ENCODE results near the gene IL36G.

Gene IL36G

DNA sequence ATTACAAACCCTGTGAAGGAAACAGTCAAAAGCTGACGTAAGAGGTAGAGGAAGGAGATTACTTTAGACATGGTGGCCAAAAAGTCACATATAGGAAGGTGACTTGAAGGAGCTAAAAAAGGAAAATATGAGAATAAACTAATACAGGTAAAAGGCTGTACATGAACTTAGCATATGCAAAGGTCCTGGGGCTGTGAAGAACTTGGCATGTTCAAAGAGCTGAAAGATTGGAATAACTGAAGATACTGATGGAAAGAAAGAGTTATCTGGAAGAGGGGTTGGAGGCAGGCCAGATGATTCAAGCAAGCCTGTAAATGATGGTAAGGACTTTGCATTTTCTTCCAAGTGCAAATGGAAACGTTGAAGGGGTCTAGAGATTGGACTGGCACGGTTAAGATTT is 40.7 kb downstream of the IL36G start:
- DNase-seq (ENCODE audit: low spot score), result no peak

DNA sequence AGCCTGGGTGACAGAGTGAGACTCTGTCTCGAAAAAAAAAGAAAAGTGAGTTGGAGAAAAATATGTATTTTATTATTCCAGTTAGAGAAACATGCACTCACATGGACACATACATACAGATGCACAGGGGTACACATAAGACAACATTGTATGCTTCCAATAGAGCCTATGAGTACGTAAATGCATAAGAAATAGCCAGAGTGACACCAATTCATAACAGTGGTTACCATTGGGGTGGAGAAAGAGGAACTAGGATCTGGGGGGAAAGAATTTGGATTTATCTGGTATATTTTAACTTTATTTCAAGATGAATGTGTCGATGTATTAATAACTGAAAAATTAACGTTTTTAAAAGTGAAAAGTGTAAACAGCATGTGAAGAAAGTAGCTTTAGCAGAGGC is 43.5 kb downstream of the IL36G start:
- DNase-seq (ENCODE audit: low spot score), result no peak

DNA sequence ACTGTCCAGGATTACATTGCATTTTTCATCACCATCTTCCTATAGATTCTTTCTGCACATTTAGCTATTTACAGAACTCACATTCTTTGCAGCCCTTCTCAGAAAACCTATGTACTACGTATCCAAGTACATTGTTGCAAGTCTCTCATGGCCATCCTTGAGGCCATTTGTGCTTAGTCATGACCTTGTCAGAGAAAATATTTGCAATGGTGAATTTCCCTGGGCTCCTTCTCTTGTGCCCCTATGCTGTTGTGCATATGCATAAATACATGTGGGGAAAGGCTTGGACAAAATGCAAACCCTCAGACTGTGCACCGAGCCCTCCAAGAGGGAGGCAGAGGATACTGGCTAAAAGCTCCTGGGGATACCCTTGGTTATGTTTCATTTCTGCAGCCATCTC is 47.0 kb downstream of the IL36G start:
- no peak for DNase-seq (ENCODE audit: low spot score)

DNA sequence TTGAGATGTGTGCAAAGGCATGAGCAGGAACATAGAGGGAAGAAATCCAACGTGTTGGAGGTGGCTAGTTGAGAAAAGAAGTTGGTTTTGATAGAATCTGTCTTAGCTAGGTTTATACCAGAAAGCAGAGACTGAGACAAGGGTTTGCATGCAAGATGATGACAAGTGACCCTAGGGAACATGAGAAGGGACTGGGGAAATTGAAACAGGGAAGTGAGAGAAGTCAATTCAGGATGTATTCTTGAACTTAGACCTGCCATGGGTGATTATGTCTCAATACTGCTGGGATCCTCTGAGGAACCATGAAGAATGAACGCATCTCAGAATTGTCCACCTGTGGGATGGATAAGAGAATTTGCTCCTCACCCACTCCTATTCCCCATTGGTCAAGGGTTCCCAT is 47.9 kb downstream of the IL36G start:
- DNase-seq (ENCODE audit: low spot score), result no peak

DNA sequence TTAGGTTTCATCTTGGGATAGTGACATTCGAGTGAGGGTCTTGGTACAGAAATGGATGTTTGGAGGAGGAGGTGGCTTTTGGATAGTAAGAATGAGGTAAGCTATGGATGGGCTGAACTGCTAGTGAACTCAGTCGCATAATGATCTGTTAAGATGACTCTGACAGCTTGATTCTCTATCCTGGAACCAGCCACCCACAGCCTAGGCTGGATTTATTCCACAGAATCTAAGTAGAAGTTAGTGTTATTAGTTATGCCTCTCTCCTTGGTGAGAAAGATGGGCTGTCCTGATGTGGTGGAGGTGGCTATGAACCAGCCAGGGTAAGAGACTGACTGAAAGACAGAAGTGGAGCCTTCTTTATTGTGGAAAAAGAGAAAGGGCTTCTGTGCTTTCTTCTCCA is 49.9 kb downstream of the IL36G start:
- DNase-seq (ENCODE audit: low spot score), result no peak

DNA sequence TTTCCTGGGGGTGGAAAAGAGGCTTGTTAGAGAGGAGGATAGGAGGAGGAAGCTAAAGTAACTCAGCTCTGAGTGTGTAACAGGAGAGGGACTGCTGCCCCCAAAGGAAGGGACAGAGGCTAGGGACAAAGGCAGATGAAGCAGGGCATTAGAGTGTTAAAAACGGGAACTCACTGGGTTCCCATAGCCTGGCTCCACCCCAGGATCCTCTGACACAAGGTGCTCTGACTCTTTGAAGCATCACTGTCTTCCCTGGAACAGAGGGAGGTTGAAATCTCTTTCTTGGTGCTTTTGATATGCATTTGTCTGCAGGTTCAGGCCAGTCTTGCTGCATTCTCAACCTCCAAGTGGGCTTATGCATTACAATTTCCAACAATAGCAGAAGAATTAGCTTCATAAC is 50.3 kb downstream of the IL36G start:
- DNase-seq (ENCODE audit: low spot score), result no peak

DNA sequence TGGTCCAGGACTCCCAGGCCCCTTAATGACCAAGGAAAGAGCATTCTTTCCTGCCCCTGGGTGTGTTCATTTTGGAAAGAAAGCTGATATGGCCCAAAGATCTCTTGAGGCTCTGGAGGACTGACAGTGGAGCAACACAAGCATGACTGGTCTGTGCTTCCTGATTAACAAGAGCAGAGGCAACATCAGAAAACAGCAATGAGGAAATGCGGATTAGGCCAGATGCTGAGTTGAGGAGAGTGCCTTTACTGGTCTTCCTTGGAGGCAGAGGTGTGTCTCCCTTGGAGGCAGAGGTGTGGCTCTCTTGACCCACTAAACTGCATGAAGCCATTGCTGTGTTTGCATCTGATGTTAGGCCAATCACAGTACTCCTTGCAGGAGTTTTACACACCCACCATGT is 54.9 kb downstream of the IL36G start:
- DNase-seq (ENCODE audit: low spot score), result no peak

DNA sequence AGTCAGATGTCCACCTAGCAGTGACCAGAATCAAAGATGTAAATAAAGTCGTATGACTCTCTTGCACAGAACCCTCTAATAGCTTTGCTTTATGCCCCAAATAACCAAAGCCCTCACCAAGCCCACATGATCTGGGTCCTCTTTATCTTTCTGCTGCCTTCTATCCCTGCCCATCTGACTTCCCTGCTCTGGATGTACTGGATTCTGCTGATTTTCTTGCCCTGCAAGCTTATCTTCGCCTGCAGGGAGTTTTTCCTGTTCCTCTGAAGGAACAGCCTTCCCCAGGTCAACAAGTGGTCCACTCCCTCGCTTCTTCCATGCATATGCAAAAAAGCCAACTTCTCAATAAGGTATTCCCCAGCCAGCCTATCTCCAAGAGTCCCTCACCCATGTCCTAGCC is 56.2 kb downstream of the IL36G start:
- DNase-seq (ENCODE audit: low spot score), result no peak
